ENCODE data around the gene BCAR1. TPM values are rescaled to one million over a fixed set of nuclear protein-coding genes. Genes with fewer than 3 reads are reported as not detected.

BCAR1 gene
- total RNA-seq, 4 donors from 2014 or later = 125 to 201 (median 154) TPM

- no peaks in the 10 kb centered on the region for H3K9me3 ChIP-seq
- intact Hi-C loops (cut with DNase I; ENCODE audit: low total_unique reads) = no loop called here
- in situ Hi-C loops (cut with MboI; ENCODE audit: low pct_ligation_motif_present in 1 of 4, low pct_unique_long_range_greater_than_20kb in 1 of 4, low sequenced_read_pairs in 3 of 4) = no loop called here
- no peak overlapping the region for H3K4me3 ChIP-seq
- TF ChIP-seq EP300 (IDR thresholded peaks at IDR 0.05; ENCODE audit: low read depth) (no peak), POLR2A (IDR thresholded peaks at IDR 0.05) (no peak), POLR2AphosphoS5 (IDR thresholded peaks at IDR 0.05) (no peak), CTCF (IDR thresholded peaks at IDR 0.05) (no peak)
- H3K27me3 ChIP-seq = no peaks in the 10 kb centered on the region
- 91% methylated on average over 20 of the region's 34 CpGs; no CpG with 5 or more reads in 1 of the 2 donors for WGBS, 2 donors (ENCODE audit: low coverage in 1 of 2)
- no peak for DNase-seq
- H3K36me3 ChIP-seq = peaks cover 0 to 12% (median 0%) of the 10 kb centered on the region in 4 donors
- peaks cover 25 to 33% (median 29%) of the 10 kb centered on the region in 4 donors for H3K4me1 ChIP-seq
- no peak overlapping the region for H3K27ac ChIP-seq
Observed at GRCh38 chr16:75235721-75236193, 15.7 kb downstream of the BCAR1 start.

GRCh38 chr16:75234856-75235696, 16.3 kb downstream of the BCAR1 start:
- H3K4me3 ChIP-seq = no peak overlapping the region
- no peak for DNase-seq
- in situ Hi-C loops (cut with MboI; ENCODE audit: low pct_ligation_motif_present in 1 of 4, low pct_unique_long_range_greater_than_20kb in 1 of 4, low sequenced_read_pairs in 3 of 4) = no loop called here
- H3K4me1 ChIP-seq = peaks cover 25 to 33% (median 29%) of the 10 kb centered on the region in 4 donors
- H3K27me3 ChIP-seq = no peaks in the 10 kb centered on the region
- peak overlapping the region in 2 of 4 donors; percentile 54 to 69 for H3K27ac ChIP-seq
- TF ChIP-seq POLR2A (IDR thresholded peaks at IDR 0.05) = no peak
- no peak for TF ChIP-seq CTCF (IDR thresholded peaks at IDR 0.05)
- no peak for TF ChIP-seq POLR2AphosphoS5 (IDR thresholded peaks at IDR 0.05)
- H3K36me3 ChIP-seq = peaks cover 0 to 12% (median 0%) of the 10 kb centered on the region in 4 donors
- no peaks in the 10 kb centered on the region for H3K9me3 ChIP-seq
- intact Hi-C loops (cut with DNase I; ENCODE audit: low total_unique reads) = loop anchor here (1.0 kb wide), 1 partner anchor 150 kb away; no protein-coding TSS in a partner anchor
- 85% methylated on average over 33 of the region's 48 CpGs; no CpG with 5 or more reads in 1 of the 2 donors for WGBS, 2 donors (ENCODE audit: low coverage in 1 of 2)

- peaks cover 0 to 23% (median 5%) of the 10 kb centered on the region in 4 donors for H3K36me3 ChIP-seq
- intact Hi-C loops (cut with DNase I; ENCODE audit: low total_unique reads) = no loop called here
Observed at GRCh38 chr16:75233611-75233938, 17.8 kb downstream of the BCAR1 start.

More at GRCh38 chr16:75233611-75233938, 17.8 kb downstream of the BCAR1 start:
- TF ChIP-seq POLR2A (IDR thresholded peaks at IDR 0.05) (no peak), CTCF (IDR thresholded peaks at IDR 0.05) (no peak), POLR2AphosphoS5 (IDR thresholded peaks at IDR 0.05) (no peak), EP300 (IDR thresholded peaks at IDR 0.05; ENCODE audit: low read depth) (no peak)
- 63 to 66% methylated on average over 2 to 7 of the region's 7 CpGs for WGBS, 2 donors (ENCODE audit: low coverage in 1 of 2)
- no peaks in the 10 kb centered on the region for H3K27me3 ChIP-seq
- in situ Hi-C loops (cut with MboI; ENCODE audit: low pct_ligation_motif_present in 1 of 4, low pct_unique_long_range_greater_than_20kb in 1 of 4, low sequenced_read_pairs in 3 of 4) = no loop called here
- no peak for DNase-seq
- no peak overlapping the region for H3K4me3 ChIP-seq
- no peaks in the 10 kb centered on the region for H3K9me3 ChIP-seq
- peak overlapping the region in 3 of 4 donors; percentile 6 to 69 (median 54) for H3K27ac ChIP-seq
- H3K4me1 ChIP-seq = peaks cover 14 to 22% (median 19%) of the 10 kb centered on the region in 4 donors

All from transverse colon (tissue), 4 donors.